Caco-2 (cell line): Measurements from ENCODE around the gene KRABD2.

ENCODE experiments used
- BruUV-seq: library from RNA; stranded (reverse); fragments of 400-500 nt; replicated peaks from 2 replicates; lab custom pipeline; 2021; lab: Mats Ljungman, UMichigan
- CTCF ChIA-PET: fragments of 300-600 bp; sonication (Branson Sonifier 250); formaldehyde crosslinking; loops from one replicate; lab custom pipeline; 2022; ENCODE audit warnings: antibody characterized with exemption; lab: Charles Lee
- POLR2A ChIA-PET: fragments of 300-600 bp; sonication (Branson Sonifier 250); formaldehyde crosslinking; loops from one replicate; lab custom pipeline; 2022; ENCODE audit warnings: antibody characterized with exemption; lab: Charles Lee
- DNase-seq, 2 experiments: peaks; one replicate each; pipeline versions ENCODE4 v3.0.0 to v3.0.0-alpha.2; 2020 to 2022
- H3K27me3 ChIP-seq: replicated peaks from 2 replicates; pipeline ENCODE4 v1.6.0; 2011; ENCODE audit warnings: low read length; ENCODE audit not compliant: control insufficient read depth, insufficient read depth
- H3K36me3 ChIP-seq: 2 replicates; pipeline ENCODE4 v1.5.1; 2011; ENCODE audit warnings: low read length; ENCODE audit not compliant: control insufficient read depth, insufficient read depth
- H3K4me1 ChIP-seq: fragments of 250-450 bp; sonication (Bioruptor Pico); 2 replicates; pipeline ENCODE4 v1.5.1; 2020; ENCODE audit warnings: mild to moderate bottlenecking
- H3K4me3 ChIP-seq: 2 replicates; pipeline ENCODE4 v1.5.1; 2011; ENCODE audit warnings: low read depth, mild to moderate bottlenecking, control low read depth, low read length
- H3K9me3 ChIP-seq: fragments of 250-450 bp; sonication (Bioruptor Pico); 2 replicates; pipeline ENCODE4 v1.5.1; 2020; ENCODE audit warnings: mild to moderate bottlenecking, moderate library complexity
- H3K27ac Mint-ChIP-seq: one replicate; pipeline ENCODE4 v1.8.0; 2022; ENCODE audit warnings: mixed read lengths; ENCODE audit not compliant: unreplicated experiment
- H3K27me3 Mint-ChIP-seq: one replicate; pipeline ENCODE4 v1.8.0; 2022; ENCODE audit warnings: mixed read lengths; ENCODE audit not compliant: insufficient read depth, unreplicated experiment
- H3K36me3 Mint-ChIP-seq: one replicate; pipeline ENCODE4 v1.8.0; 2022; ENCODE audit warnings: mild to moderate bottlenecking, mixed read lengths; ENCODE audit not compliant: insufficient read depth, unreplicated experiment
- H3K4me1 Mint-ChIP-seq: one replicate; pipeline ENCODE4 v1.8.0; 2022; ENCODE audit warnings: low read depth, mixed read lengths; ENCODE audit not compliant: unreplicated experiment
- H3K4me3 Mint-ChIP-seq: one replicate; pipeline ENCODE4 v1.8.0; 2022; ENCODE audit warnings: mild to moderate bottlenecking, moderate library complexity, mixed read lengths; ENCODE audit not compliant: unreplicated experiment
- H3K9me3 Mint-ChIP-seq: one replicate; pipeline ENCODE4 v1.8.0; 2022; ENCODE audit warnings: mixed read lengths; ENCODE audit not compliant: unreplicated experiment
- intact Hi-C: fragments of 100-400 bp; cut with micrococcal nuclease; formaldehyde crosslinking; loops from one replicate; pipeline ENCODE4 v1.10.0; 2022; ENCODE audit not compliant: unreplicated experiment
- TF ChIP-seq, protein P1 (sequence below), 2 experiments: fragments of 200-600 bp in 1 of 2; IDR thresholded peaks; 1 replicate in 1 of 2; 2 replicates in 1 of 2; pipeline versions ENCODE4 v1.5.1 to v1.8.0; 2011 to 2022; ENCODE audit warnings: antibody characterized with exemption in 1 of 2, control low read depth in 1 of 2, inconsistent platforms in 1 of 2, low read depth in 1 of 2, low read length in 1 of 2, mild to moderate bottlenecking in 1 of 2, moderate library complexity in 1 of 2; ENCODE audit not compliant: insufficient read depth in 1 of 2, severe bottlenecking in 1 of 2, unreplicated experiment in 1 of 2

KRABD2 gene

DNA sequence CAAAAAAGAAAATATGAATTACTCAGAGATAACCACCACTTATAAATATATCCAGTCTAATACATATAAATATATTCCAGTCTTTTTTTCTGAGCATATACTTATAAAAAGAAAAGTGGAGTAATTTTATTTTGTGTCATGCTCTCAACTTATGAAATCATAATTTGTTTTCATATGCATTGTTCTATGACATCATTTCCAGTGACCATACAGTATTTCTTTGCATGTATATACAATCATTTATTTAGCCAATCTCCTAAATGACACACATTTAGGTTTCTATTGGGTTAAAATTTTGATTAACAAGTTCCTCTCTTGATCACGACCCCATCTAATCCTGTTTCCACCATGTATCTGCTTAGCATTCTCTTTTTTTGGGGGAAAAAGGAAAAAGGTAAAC, 42.8 kb upstream of the KRABD2 start:
- H3K4me3 Mint-ChIP-seq, result no peak overlapping the region
- no peaks in the 10 kb centered on the region for H3K9me3 Mint-ChIP-seq
- BruUV-seq, result no TSS peak
- no peak for DNase-seq
- intact Hi-C loops, result loop anchor here (10.0 kb wide), 1 partner anchor 325 kb away; the partner anchor contains the start of gene CCDC42
- ChIA-PET CTCF (interaction anchor here (1.6 kb wide), 1 partner anchor 9 kb away, joined by 7 read pairs; no protein-coding TSS in a partner anchor), POLR2A (no interaction called here)
- no peaks in the 10 kb centered on the region for H3K4me1 Mint-ChIP-seq
- TF ChIP-seq, protein P1, sequence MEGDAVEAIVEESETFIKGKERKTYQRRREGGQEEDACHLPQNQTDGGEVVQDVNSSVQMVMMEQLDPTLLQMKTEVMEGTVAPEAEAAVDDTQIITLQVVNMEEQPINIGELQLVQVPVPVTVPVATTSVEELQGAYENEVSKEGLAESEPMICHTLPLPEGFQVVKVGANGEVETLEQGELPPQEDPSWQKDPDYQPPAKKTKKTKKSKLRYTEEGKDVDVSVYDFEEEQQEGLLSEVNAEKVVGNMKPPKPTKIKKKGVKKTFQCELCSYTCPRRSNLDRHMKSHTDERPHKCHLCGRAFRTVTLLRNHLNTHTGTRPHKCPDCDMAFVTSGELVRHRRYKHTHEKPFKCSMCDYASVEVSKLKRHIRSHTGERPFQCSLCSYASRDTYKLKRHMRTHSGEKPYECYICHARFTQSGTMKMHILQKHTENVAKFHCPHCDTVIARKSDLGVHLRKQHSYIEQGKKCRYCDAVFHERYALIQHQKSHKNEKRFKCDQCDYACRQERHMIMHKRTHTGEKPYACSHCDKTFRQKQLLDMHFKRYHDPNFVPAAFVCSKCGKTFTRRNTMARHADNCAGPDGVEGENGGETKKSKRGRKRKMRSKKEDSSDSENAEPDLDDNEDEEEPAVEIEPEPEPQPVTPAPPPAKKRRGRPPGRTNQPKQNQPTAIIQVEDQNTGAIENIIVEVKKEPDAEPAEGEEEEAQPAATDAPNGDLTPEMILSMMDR (IDR thresholded peaks at IDR 0.05; ENCODE audit: insufficient read depth in 1 of 2, low read depth in 1 of 2, low read length in 1 of 2, severe bottlenecking in 1 of 2, unreplicated experiment in 1 of 2), result no peak
- H3K27me3 Mint-ChIP-seq, result peaks cover 6% of the 10 kb centered on the region
- no peak overlapping the region for H3K27ac Mint-ChIP-seq
- Histone ChIP-seq H3K36me3 (no peaks in the 10 kb centered on the region), H3K27me3 (no peaks in the 10 kb centered on the region), H3K9me3 (no peaks in the 10 kb centered on the region), H3K4me1 (no peaks in the 10 kb centered on the region), H3K4me3 (no peak overlapping the region)
- no peaks in the 10 kb centered on the region for H3K36me3 Mint-ChIP-seq

DNA sequence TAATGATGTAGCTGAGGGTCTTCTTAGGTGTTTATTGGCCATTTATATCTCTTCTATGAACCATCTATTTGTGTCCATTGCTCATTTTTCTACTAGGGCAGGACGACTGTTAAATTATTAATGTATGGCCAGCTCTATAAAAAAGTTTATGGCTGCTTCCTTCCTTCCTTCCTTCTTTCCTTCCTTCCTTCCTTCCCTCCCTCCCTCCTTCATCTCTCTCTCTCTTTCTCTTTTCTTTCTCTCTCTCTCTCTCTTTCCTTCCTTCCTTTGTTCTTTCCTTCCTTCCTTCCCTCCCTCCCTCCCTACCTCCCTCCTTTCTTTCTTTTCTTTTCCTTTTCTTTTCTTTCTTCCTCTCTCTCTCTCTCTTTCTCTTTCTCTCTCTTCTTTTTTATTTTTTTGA, 42.0 kb upstream of the KRABD2 start:
- Mint-ChIP-seq H3K4me1 (no peaks in the 10 kb centered on the region), H3K9me3 (no peaks in the 10 kb centered on the region), H3K27ac (no peak overlapping the region), H3K27me3 (peaks cover 6% of the 10 kb centered on the region), H3K4me3 (no peak overlapping the region), H3K36me3 (no peaks in the 10 kb centered on the region)
- TF ChIP-seq, protein P1 (IDR thresholded peaks at IDR 0.05; ENCODE audit: insufficient read depth in 1 of 2, low read depth in 1 of 2, low read length in 1 of 2, severe bottlenecking in 1 of 2, unreplicated experiment in 1 of 2), result no peak
- no peaks in the 10 kb centered on the region for H3K36me3 ChIP-seq
- ChIA-PET POLR2A (no interaction called here), CTCF (no interaction called here)
- intact Hi-C loops, result loop anchor here (10.0 kb wide), 1 partner anchor 326 kb away; the partner anchor contains the start of gene CCDC42
- no peak for DNase-seq
- no peaks in the 10 kb centered on the region for H3K27me3 ChIP-seq
- no TSS peak for BruUV-seq
- no peak overlapping the region for H3K4me3 ChIP-seq
- no peaks in the 10 kb centered on the region for H3K4me1 ChIP-seq
- no peaks in the 10 kb centered on the region for H3K9me3 ChIP-seq

DNA sequence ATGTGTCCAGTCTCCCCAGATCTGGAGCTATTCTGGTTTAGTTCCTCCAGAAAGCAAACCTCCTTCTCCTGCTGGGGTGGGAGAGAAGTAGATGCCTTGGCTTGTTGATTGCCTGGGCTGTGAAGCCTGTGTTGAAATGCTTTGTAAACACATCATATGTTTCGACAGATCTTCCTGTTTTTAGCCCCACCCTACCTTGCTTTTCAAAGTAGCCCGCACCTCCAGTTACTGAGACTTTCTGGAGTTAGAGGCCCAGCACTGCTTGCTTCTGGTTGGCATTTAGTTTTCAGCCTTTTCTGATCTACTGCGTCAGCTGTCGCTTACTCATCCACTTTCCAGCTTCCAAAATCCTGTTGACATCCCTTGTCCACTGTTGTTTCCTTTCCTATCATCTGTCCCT, 41.3 kb upstream of the KRABD2 start:
- Mint-ChIP-seq H3K9me3 (no peaks in the 10 kb centered on the region), H3K27me3 (peaks cover 4% of the 10 kb centered on the region), H3K36me3 (no peaks in the 10 kb centered on the region), H3K4me3 (no peak overlapping the region), H3K27ac (no peak overlapping the region), H3K4me1 (no peaks in the 10 kb centered on the region)
- no peak overlapping the region for H3K4me3 ChIP-seq
- H3K9me3 ChIP-seq, result no peaks in the 10 kb centered on the region
- intact Hi-C loops, result loop anchor here (10.0 kb wide), 1 partner anchor 327 kb away; the partner anchor contains the start of gene CCDC42
- BruUV-seq, result no TSS peak
- ChIA-PET CTCF (no interaction called here), POLR2A (no interaction called here)
- no peaks in the 10 kb centered on the region for H3K4me1 ChIP-seq
- no peak for DNase-seq
- no peaks in the 10 kb centered on the region for H3K36me3 ChIP-seq
- no peaks in the 10 kb centered on the region for H3K27me3 ChIP-seq
- TF ChIP-seq, protein P1 (IDR thresholded peaks at IDR 0.05; ENCODE audit: insufficient read depth in 1 of 2, low read depth in 1 of 2, low read length in 1 of 2, severe bottlenecking in 1 of 2, unreplicated experiment in 1 of 2), result no peak
